GM23338 (cell line): ENCODE results near the gene WDR31.

Experiments
- POLR2AphosphoS5 ChIP-seq: IDR thresholded peaks from 2 replicates; pipeline ENCODE4 v1.6.1; 2016; ENCODE audit warnings: antibody characterized with exemption, low read depth
- TF ChIP-seq, protein P1 (sequence below), 2 experiments: fragments of 200-600 bp in 1 of 2; sonication (generic) in 1 of 2; conservative IDR thresholded peaks; 2 replicates each; pipeline versions ENCODE4 v1.5.1 to v1.6.1; 2016 to 2017; ENCODE audit warnings: antibody characterized with exemption in 2 of 2, low read depth in 2 of 2, mild to moderate bottlenecking in 2 of 2, moderate library complexity in 1 of 2

DNA sequence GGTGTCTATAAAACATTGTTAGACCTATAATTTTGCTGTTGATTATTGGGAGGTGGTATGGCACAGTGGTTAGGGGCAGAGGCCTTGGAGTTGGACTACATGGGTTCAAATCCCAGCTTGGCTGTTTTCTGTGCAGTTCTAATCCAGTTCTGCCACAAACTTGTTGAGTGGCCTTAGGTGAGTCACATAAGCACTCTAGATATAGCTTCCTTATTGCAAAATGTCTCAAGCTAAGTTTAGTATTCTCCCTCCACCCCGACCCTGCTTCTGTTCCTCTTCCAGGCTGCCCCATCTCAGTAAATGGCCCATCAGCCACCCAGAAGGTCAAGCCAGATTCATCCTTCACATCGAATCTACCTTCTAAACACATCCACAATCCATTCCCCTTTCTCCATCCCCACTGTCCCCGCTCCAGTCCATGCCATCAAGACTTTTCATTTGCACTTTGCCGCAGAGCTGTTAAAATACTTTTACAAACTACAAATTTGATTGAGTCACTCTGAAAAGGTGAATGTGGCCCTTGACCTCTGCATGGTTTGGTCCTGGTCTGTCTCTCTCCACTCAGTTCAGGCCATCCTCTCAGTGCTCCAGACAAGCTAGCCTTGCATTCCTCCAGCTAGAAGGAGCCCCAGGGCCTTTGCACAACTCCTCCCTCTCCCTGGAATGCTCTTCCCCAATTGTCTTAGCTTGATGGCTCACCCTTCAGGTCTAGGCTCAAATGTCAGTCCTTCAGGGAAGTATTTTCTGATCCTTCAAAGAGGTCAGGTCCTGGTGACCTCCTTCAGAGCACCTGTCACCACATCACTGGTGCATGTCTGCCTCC lies 46.7 kb upstream of the WDR31 start:
- TF ChIP-seq, protein P1, sequence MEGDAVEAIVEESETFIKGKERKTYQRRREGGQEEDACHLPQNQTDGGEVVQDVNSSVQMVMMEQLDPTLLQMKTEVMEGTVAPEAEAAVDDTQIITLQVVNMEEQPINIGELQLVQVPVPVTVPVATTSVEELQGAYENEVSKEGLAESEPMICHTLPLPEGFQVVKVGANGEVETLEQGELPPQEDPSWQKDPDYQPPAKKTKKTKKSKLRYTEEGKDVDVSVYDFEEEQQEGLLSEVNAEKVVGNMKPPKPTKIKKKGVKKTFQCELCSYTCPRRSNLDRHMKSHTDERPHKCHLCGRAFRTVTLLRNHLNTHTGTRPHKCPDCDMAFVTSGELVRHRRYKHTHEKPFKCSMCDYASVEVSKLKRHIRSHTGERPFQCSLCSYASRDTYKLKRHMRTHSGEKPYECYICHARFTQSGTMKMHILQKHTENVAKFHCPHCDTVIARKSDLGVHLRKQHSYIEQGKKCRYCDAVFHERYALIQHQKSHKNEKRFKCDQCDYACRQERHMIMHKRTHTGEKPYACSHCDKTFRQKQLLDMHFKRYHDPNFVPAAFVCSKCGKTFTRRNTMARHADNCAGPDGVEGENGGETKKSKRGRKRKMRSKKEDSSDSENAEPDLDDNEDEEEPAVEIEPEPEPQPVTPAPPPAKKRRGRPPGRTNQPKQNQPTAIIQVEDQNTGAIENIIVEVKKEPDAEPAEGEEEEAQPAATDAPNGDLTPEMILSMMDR (conservative IDR thresholded peaks at IDR 0.05; ENCODE audit: low read depth in 2 of 2) = no peak
- TF ChIP-seq POLR2AphosphoS5 = no peak
